ENCODE data around the gene PYHIN1.

GRCh38 chr1:159015440-159015909 is 84.1 kb downstream of the PYHIN1 start:
- TF ChIP-seq, protein P1, sequence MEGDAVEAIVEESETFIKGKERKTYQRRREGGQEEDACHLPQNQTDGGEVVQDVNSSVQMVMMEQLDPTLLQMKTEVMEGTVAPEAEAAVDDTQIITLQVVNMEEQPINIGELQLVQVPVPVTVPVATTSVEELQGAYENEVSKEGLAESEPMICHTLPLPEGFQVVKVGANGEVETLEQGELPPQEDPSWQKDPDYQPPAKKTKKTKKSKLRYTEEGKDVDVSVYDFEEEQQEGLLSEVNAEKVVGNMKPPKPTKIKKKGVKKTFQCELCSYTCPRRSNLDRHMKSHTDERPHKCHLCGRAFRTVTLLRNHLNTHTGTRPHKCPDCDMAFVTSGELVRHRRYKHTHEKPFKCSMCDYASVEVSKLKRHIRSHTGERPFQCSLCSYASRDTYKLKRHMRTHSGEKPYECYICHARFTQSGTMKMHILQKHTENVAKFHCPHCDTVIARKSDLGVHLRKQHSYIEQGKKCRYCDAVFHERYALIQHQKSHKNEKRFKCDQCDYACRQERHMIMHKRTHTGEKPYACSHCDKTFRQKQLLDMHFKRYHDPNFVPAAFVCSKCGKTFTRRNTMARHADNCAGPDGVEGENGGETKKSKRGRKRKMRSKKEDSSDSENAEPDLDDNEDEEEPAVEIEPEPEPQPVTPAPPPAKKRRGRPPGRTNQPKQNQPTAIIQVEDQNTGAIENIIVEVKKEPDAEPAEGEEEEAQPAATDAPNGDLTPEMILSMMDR (conservative IDR thresholded peaks at IDR 0.05; ENCODE audit: low read depth, low read length) = no peak
- TF ChIP-seq MAZ (IDR thresholded peaks at IDR 0.05; ENCODE audit: borderline replicate concordance, low read depth, low read length) = no peak
- no peak for TF ChIP-seq RAD21 (IDR thresholded peaks at IDR 0.05; ENCODE audit: low read length)
- no peak for TF ChIP-seq SMC3 (IDR thresholded peaks at IDR 0.05; ENCODE audit: low read depth, low read length)
- TF ChIP-seq POLR2A (IDR thresholded peaks at IDR 0.05; ENCODE audit: low read depth, low read length) = no peak
- peak; percentile 99 for TF ChIP-seq MXI1 (IDR thresholded peaks at IDR 0.05; ENCODE audit: borderline replicate concordance, low read depth, low read length)
- TF ChIP-seq CHD1 (IDR thresholded peaks at IDR 0.05; ENCODE audit: low read depth, low read length) = no peak
- peak; percentile 69 for TF ChIP-seq CEBPB (IDR thresholded peaks at IDR 0.05; ENCODE audit: low read depth, low read length)
- TF ChIP-seq NFE2L2 (IDR thresholded peaks at IDR 0.05; ENCODE audit: low read depth, low read length) = 0 out of 2 replicates have a peak, but pooled peaks have one; percentile 56
- TF ChIP-seq RCOR1 (IDR thresholded peaks at IDR 0.05; ENCODE audit: insufficient replicate concordance, low read length) = no peak
- no peak for TF ChIP-seq RFX5 (IDR thresholded peaks at IDR 0.05; ENCODE audit: low read depth, low read length)
